Ovary (tissue), 9 donors: Measurements from ENCODE around the gene DISC1. TPM values are rescaled to one million over a fixed set of nuclear protein-coding genes. Genes with fewer than 3 reads are reported as not detected.
A peak's percentile ranks its signal among the peaks of the same experiment; 100 is the strongest.

Source experiments
- DNase-seq, 5 donors: peaks; one replicate each; pipeline ENCODE4 v3.0.0-alpha.2; 2019 to 2020
- H3K27ac ChIP-seq, 2 donors: fragments of 200-600 bp; one replicate each; pipeline versions ENCODE4 v1.5.1 to v1.8.0; 2019 to 2022
- H3K27me3 ChIP-seq: fragments of 200-600 bp; one replicate; pipeline ENCODE4 v1.8.0; 2022
- H3K36me3 ChIP-seq: fragments of 200-600 bp; sonication (generic); one replicate; pipeline ENCODE4 v1.5.1; 2019
- H3K4me1 ChIP-seq: one replicate; pipeline ENCODE4 v1.8.1; 2013; ENCODE audit warnings: mild to moderate bottlenecking, moderate library complexity; ENCODE audit not compliant: insufficient read depth
- H3K4me3 ChIP-seq: fragments of 200-600 bp; sonication (generic); one replicate; pipeline ENCODE4 v1.5.1; 2017
- H3K9me3 ChIP-seq, 2 donors: fragments of 200-600 bp in 1 of 2; sonication (generic) in 1 of 2; one replicate each; pipeline versions ENCODE4 v1.5.1 to v1.8.1; 2013 to 2019; ENCODE audit warnings: mild to moderate bottlenecking in 1 of 2, moderate library complexity in 1 of 2
- EP300 ChIP-seq: sonication (generic); formaldehyde crosslinking; IDR thresholded peaks from one replicate; pipeline ENCODE4 v1.6.1; 2017; ENCODE audit warnings: antibody characterized with exemption
- POLR2A ChIP-seq: fragments of 450-650 bp; IDR thresholded peaks from one replicate; pipeline ENCODE4 v1.6.1; 2017; ENCODE audit warnings: antibody characterized with exemption, mild to moderate bottlenecking, moderate library complexity
- WGBS, 3 donors: extraction: QIAGEN DNeasy Blood & Tissue Kit in 1 of 3; methylation state at CpG; one replicate each; pipeline versions ENCODE4 v1.1.5 to v1.1.7; 2013 to 2017; 5-methylcytosine and 5-hydroxymethylcytosine counted together
- intact Hi-C, 4 donors: fragments of 100-400 bp; cut with DNase I; formaldehyde crosslinking; loops; one replicate each; pipeline versions ENCODE4 v1.11.0 to v1.15.1; 2022 to 2023
- polyA plus RNA-seq, 2 donors: library from polyadenylated mRNA; stranded (reverse); fragments of 200-250 nt in 1 of 2; fragments of 350-450 nt in 1 of 2; fragmentation: Illumina TruSeq in 1 of 2; extraction: RNeasy Lipid Tissue Mini Kit (QIAGEN cat#74804) in 1 of 2; gene quantifications; one replicate each; pipeline ENCODE4 v1.2.3, GENCODE V29; 2013 to 2014
- total RNA-seq, 7 donors: library from RNA; depleted of rRNA in 2 of 7; stranded (reverse); fragments of >200 nt in 2 of 7; fragmentation: NEBNext Ultra II Directional in 3 of 7; extraction: Animal tissue kit (Norgen Biotek cat#: 25700) in 3 of 7; gene quantifications; one replicate each; pipeline versions ENCODE4 v1.1.0 to v1.2.4, GENCODE V29; 2016 to 2023
- TF ChIP-seq, protein P1 (sequence below), 3 donors: fragments of 450-650 bp in 2 of 3; fragments of 200-600 bp in 1 of 3; IDR thresholded peaks; one replicate each; pipeline versions ENCODE4 v1.5.1 to v1.8.0; 2016 to 2022; ENCODE audit warnings: antibody characterized with exemption in 3 of 3, mild to moderate bottlenecking in 1 of 3
- donor health status: DM: no; HTN: no; CAD: no; lungs with moderate emphysema.
- donor health status: DM: no; HTN: no; CAD: no.
- donor health status: Bipolar disorder and iron deficiency.
- donor health status: DM: yes; HTN: yes; CAD: no.
- donor health status: DM: no; HTN: no; CAD: no.
- donor health status: DM: yes; HTN: yes; CAD: no.

The DISC1 gene
- total and polyA plus RNA-seq, 9 donors = 3.0 to 24.3 (median 13.0) TPM

DNA sequence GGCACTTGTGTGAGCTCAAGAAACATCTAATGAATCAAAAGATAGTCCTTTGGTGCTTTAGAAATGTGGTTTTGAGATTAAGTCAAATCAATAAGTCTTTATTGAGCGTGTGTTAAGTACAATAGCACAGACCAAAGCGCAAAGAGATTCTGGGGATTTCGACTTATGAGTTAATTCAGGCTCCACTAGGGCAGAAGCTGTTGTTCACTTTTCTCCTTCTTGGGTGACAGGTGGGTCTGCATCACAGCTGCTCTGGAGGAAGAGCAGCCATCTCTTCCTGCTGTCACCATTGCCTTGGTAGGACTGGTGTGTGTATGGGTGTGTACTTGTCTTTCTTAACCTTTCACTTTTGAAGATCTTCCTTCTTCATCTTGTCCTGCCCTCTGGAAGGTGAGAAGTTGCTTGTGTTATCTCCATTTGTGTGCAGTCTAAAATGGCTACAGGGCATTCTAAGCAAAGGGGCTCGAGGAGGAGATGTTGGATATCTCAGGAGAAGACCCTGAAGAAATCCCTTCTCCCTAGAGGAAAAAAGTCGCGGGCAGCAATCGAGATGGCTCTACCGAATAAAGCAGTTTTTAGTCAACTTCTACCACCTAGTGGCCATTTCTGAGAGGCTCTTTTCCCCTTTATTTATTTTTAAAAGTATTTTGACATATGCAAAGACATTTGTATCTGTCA, 22.9 kb upstream of the DISC1 start:
- Histone ChIP-seq H3K9me3 (no peaks in the 10 kb centered on the region), H3K27ac (no peak overlapping the region)

DNA sequence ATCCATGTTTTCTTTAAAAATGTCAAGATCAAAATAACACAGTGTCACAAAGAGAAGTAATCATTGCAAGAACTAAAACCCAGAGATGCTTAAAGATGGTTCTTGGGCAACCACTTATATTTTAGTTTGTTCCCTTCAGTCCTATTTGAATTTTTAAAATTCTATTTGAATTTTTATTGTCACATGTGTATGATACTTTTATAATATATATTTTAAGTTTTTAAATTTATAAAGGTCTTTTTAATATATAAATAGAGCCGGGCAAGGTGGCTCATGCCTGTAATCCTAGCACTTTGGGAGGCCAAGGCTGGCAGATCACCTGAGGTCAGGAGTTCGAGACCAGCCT, 22.3 kb upstream of the DISC1 start:
- no peaks in the 10 kb centered on the region for H3K9me3 ChIP-seq
- intact Hi-C loops = loop anchor here in 3 of 4 donors (5.0 to 10.0 kb wide), 2 partner anchors 247 to 249 kb away; no protein-coding TSS in a partner anchor
- H3K4me3 ChIP-seq = no peak overlapping the region
- TF ChIP-seq EP300 (no peak), POLR2A (no peak)
- TF ChIP-seq, protein P1, sequence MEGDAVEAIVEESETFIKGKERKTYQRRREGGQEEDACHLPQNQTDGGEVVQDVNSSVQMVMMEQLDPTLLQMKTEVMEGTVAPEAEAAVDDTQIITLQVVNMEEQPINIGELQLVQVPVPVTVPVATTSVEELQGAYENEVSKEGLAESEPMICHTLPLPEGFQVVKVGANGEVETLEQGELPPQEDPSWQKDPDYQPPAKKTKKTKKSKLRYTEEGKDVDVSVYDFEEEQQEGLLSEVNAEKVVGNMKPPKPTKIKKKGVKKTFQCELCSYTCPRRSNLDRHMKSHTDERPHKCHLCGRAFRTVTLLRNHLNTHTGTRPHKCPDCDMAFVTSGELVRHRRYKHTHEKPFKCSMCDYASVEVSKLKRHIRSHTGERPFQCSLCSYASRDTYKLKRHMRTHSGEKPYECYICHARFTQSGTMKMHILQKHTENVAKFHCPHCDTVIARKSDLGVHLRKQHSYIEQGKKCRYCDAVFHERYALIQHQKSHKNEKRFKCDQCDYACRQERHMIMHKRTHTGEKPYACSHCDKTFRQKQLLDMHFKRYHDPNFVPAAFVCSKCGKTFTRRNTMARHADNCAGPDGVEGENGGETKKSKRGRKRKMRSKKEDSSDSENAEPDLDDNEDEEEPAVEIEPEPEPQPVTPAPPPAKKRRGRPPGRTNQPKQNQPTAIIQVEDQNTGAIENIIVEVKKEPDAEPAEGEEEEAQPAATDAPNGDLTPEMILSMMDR (IDR thresholded peaks at IDR 0.05) = no peak
- DNase-seq = no peak
- no peaks in the 10 kb centered on the region for H3K27me3 ChIP-seq
- 62 to 76% (median 76%) methylated on average over 2 of the region's 2 CpGs for WGBS, 3 donors
- peaks cover 4% of the 10 kb centered on the region for H3K4me1 ChIP-seq
- H3K27ac ChIP-seq = no peak overlapping the region
- no peaks in the 10 kb centered on the region for H3K36me3 ChIP-seq

More for the DNA sequence above, 22.9 kb upstream of the DISC1 start:
- no peak for TF ChIP-seq EP300
- TF ChIP-seq, protein P1 (IDR thresholded peaks at IDR 0.05) = peak; percentile 59 to 68 (median 64)
- TF ChIP-seq POLR2A = no peak
- Histone ChIP-seq H3K4me3 (peak overlapping the region; percentile 28), H3K27me3 (no peaks in the 10 kb centered on the region), H3K4me1 (peaks cover 4% of the 10 kb centered on the region), H3K36me3 (no peaks in the 10 kb centered on the region)
- intact Hi-C loops = loop anchor here in 3 of 4 donors (5.0 to 10.0 kb wide), 2 partner anchors 246 to 249 kb away; no protein-coding TSS in a partner anchor
- 31 to 35% (median 33%) methylated on average over 8 of the region's 8 CpGs for WGBS, 3 donors
- peak in 2 of 5 donors; percentile 30 to 31 for DNase-seq

DNA sequence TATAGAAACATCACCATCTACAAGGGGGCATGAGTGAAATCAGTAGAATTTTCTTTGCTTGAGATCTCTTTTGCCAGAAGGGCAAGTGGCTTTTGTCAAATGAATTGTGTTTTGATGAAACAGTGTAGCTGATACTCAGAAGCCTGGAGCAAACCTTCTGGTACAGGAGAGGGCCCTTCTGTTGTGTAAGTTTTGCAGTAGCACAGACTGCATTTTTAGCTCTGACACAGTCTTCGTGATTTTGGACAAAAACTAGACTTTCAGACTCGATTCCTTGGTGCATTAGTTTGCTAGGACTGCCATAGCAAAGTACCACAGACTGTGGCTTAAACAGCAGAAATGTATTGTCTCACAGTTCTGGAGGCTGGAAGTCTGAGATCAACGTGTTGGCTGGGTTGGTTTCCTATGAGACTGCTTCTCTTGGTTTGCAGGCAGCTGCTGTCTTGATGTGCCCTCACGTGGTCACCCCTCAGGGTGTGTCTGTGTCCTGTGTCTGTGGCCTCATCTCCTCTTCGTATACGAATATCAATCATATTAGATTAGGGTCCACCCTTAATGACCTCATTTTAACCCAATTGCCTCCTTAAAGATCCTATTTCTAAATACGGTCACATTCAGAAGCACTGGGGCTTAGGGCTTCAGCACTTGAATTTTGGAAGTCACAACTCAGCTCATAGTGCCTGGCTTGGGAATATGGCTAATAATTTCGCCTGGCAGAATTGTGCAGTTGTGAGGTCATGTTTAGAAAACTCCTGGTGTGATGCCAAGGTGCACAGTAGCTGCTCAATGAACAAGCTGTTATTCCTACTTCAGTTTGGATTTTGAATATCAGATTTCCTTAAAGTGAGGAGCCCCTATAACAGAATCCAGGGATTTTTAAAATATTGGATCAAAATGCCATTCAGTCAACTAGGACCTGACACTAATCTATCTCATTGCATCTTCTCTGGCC, 21.2 kb upstream of the DISC1 start:
- no peak for DNase-seq
- Histone ChIP-seq H3K36me3 (no peaks in the 10 kb centered on the region), H3K9me3 (no peaks in the 10 kb centered on the region), H3K4me1 (peaks cover 3% of the 10 kb centered on the region), H3K27ac (no peak overlapping the region), H3K27me3 (no peaks in the 10 kb centered on the region), H3K4me3 (no peak overlapping the region)
- intact Hi-C loops = loop anchor here in 1 of 4 donors (10.0 kb wide), 1 partner anchor 251 kb away; no protein-coding TSS in a partner anchor
- no peak for TF ChIP-seq POLR2A
- no peak for TF ChIP-seq EP300
- TF ChIP-seq, protein P1 (IDR thresholded peaks at IDR 0.05) = no peak
- 55 to 63% (median 63%) methylated on average over 8 of the region's 8 CpGs for WGBS, 3 donors

DNA sequence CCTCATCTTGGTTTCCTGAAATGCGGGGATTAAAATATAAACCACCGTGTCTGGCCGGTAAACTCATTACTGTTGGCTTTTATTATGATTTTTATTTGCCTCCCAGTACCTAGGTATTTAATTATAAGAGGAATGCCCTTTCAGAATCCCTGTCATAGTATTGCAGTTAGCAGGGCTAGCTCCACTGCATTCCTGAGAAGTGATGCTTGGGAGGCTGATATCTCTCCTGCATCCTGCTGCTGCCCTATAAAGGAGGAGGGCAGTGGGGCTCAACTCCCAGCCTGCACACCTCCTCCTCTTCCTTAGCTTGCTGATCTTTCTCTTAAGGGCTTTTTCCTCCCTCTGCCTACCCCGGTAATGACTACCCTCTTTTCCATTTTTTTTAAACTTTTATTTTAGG, 19.9 kb upstream of the DISC1 start:
- Histone ChIP-seq H3K27ac (no peak overlapping the region), H3K27me3 (no peaks in the 10 kb centered on the region), H3K4me1 (peaks cover 2% of the 10 kb centered on the region), H3K4me3 (no peak overlapping the region), H3K9me3 (no peaks in the 10 kb centered on the region), H3K36me3 (no peaks in the 10 kb centered on the region)
- intact Hi-C loops = loop anchor here in 1 of 4 donors (10.0 kb wide), 1 partner anchor 252 kb away; no protein-coding TSS in a partner anchor
- 57 to 62% (median 60%) methylated on average over 4 of the region's 4 CpGs for WGBS, 3 donors
- TF ChIP-seq EP300 (no peak), POLR2A (no peak)
- TF ChIP-seq, protein P1 (IDR thresholded peaks at IDR 0.05) = no peak
- DNase-seq = no peak
